Measurements from ENCODE around the gene CADPS2. TPM values are rescaled to one million over a fixed set of nuclear protein-coding genes. Genes with fewer than 3 reads are reported as not detected.
A peak's percentile ranks its signal among the peaks of the same experiment; 100 is the strongest.

Gene CADPS2
- total RNA-seq, 1 donor from 2014 or later = 4.4 TPM

DNA sequence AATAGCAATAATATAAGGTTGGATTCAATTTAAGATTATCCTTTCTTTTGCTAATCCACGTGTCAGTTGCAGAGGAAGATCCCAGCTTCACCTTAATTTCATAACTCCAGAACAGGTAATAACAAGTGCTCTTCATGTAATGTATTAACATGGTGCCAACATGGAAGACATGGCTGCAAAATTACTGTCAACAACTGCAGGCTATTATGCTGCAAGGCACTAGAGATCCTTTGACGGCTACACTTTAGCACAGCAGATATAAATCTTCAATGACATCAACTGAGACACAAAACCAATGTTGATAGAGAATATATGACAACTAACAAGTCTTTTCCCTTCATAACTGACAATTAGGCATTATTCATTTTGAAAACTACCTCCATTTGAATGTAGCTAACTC is 283.5 kb downstream of the CADPS2 start:
- no peak for TF ChIP-seq CTCF (conservative IDR thresholded peaks at IDR 0.05; ENCODE audit: low read depth, low read length)
- DNase-seq (ENCODE audit: low read depth) = no peak
- no peak overlapping the region for H3K4me3 ChIP-seq (ENCODE audit: low read depth, low read length)

DNA sequence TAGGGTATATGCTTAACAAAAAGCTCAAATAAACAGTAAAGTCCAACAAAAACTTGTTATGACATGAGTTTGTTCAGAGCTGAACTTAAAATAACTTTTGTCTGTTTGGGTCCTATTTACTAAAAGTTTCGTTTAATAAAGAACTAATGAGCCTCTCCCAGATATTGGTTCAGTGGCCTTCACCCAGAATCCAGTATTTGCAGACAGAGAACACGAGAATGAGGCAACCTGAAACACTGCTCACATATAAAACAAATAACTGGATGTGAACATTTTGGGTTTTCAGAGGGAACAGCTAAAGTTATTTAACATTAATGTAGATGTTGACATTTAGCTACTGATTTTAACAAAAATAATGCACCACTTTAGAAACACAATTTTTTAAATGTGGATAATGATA is 285.6 kb downstream of the CADPS2 start:
- no peak overlapping the region for H3K4me3 ChIP-seq (ENCODE audit: low read depth, low read length)
- no peak for DNase-seq (ENCODE audit: low read depth)
- no peak for TF ChIP-seq CTCF (conservative IDR thresholded peaks at IDR 0.05; ENCODE audit: low read depth, low read length)

DNA sequence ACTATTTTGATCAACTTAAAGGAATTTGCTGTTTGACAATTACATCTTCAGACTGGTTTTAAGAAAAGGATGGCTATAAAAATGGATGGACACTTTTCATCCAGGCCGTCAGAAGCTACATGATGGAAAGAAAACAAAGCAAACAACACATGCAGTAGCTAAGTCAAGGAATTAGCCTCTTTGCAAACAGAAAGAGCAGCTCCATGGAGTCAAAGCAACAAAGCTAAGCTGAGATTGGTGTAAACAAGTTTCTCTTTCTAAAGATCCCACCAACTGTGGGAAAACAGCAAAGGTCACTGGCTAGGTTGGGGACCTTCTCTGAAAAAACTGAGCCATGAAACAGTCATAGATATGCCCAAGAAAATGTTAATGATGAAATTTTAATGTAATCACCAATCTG is 286.2 kb downstream of the CADPS2 start:
- H3K4me3 ChIP-seq (ENCODE audit: low read depth, low read length) = no peak overlapping the region
- DNase-seq (ENCODE audit: low read depth) = no peak

GRCh38 chr7:122597277-122597676 is 289.0 kb downstream of the CADPS2 start:
- H3K4me3 ChIP-seq (ENCODE audit: low read depth, low read length) = no peak overlapping the region
- no peak for DNase-seq (ENCODE audit: low read depth)
- no peak for TF ChIP-seq CTCF (conservative IDR thresholded peaks at IDR 0.05; ENCODE audit: low read depth, low read length)

More for the DNA sequence above, 286.2 kb downstream of the CADPS2 start:
- TF ChIP-seq CTCF (conservative IDR thresholded peaks at IDR 0.05; ENCODE audit: low read depth, low read length) = no peak

GRCh38 chr7:122595885-122596284 is 290.4 kb downstream of the CADPS2 start:
- no peak for DNase-seq (ENCODE audit: low read depth)

GRCh38 chr7:122588621-122589020 is 297.6 kb downstream of the CADPS2 start:
- no peak for TF ChIP-seq CTCF (conservative IDR thresholded peaks at IDR 0.05; ENCODE audit: low read depth, low read length)
- DNase-seq (ENCODE audit: low read depth) = peak; percentile 31
- no peak overlapping the region for H3K4me3 ChIP-seq (ENCODE audit: low read depth, low read length)

More at GRCh38 chr7:122595885-122596284, 290.4 kb downstream of the CADPS2 start:
- no peak overlapping the region for H3K4me3 ChIP-seq (ENCODE audit: low read depth, low read length)
- TF ChIP-seq CTCF (conservative IDR thresholded peaks at IDR 0.05; ENCODE audit: low read depth, low read length) = no peak

GRCh38 chr7:122584676-122585251 is 301.5 kb downstream of the CADPS2 start:
- no peak for DNase-seq (ENCODE audit: low read depth)
- H3K4me3 ChIP-seq (ENCODE audit: low read depth, low read length) = no peak overlapping the region
- TF ChIP-seq CTCF (conservative IDR thresholded peaks at IDR 0.05; ENCODE audit: low read depth, low read length) = no peak

Measured in epithelial cell of proximal tubule (primary cell).